K562 (cell line): Measurements from ENCODE around the gene ZSWIM9. TPM values are rescaled to one million over a fixed set of nuclear protein-coding genes. Genes with fewer than 3 reads are reported as not detected.

Experiments used
- ARNT ChIP-seq, 2 experiments: fragments of 450-650 bp; IDR thresholded peaks; 2 replicates each; pipeline ENCODE4 v1.6.1; 2016; ENCODE audit warnings: mild to moderate bottlenecking in 1 of 2
- CBFA2T2 ChIP-seq: fragments of 450-650 bp; conservative IDR thresholded peaks from 2 replicates; pipeline ENCODE4 v1.6.1; 2017; ENCODE audit warnings: mild to moderate bottlenecking
- CBX5 ChIP-seq: IDR thresholded peaks from 2 replicates; pipeline ENCODE4 v1.6.1; 2014; ENCODE audit warnings: low read depth, borderline replicate concordance
- CHD1 ChIP-seq: fragments of 200-600 bp; sonication (generic); IDR thresholded peaks from one replicate; pipeline ENCODE4 v1.6.1; 2012; ENCODE audit warnings: mild to moderate bottlenecking, moderate library complexity, low read length, inconsistent platforms
- CHD4 ChIP-seq: fragments of 200-600 bp; sonication (generic); IDR thresholded peaks from 3 replicates; pipeline ENCODE4 v1.6.1; 2012; ENCODE audit warnings: low read depth, mild to moderate bottlenecking, mixed read lengths, low read length, inconsistent platforms; ENCODE audit not compliant: insufficient read depth, insufficient replicate concordance, poor library complexity, severe bottlenecking
- ELF4 ChIP-seq: fragments of 450-650 bp; formaldehyde crosslinking; IDR thresholded peaks from 2 replicates; pipeline ENCODE4 v1.4.0; 2022; ENCODE audit warnings: missing genetic modification characterization
- EZH2 ChIP-seq: IDR thresholded peaks from 2 replicates; pipeline ENCODE4 v1.6.1; 2012; ENCODE audit warnings: low read depth, mild to moderate bottlenecking, inconsistent platforms, low read length, borderline replicate concordance
- JUN ChIP-seq, 2 experiments: sonication (generic) in 1 of 2; formaldehyde crosslinking in 1 of 2; IDR thresholded peaks; 2 replicates each; pipeline versions ENCODE4 v1.6.1 to v1.8.0; 2012 to 2022; ENCODE audit warnings: borderline replicate concordance in 2 of 2, mild to moderate bottlenecking in 2 of 2, improper control_type of control experiment in 1 of 2, low read depth in 1 of 2, low read length in 1 of 2, missing genetic modification reagents in 1 of 2
- KDM1A ChIP-seq, 2 experiments: fragments of 450-650 bp; IDR thresholded peaks; 2 replicates each; pipeline ENCODE4 v1.6.1; 2016; ENCODE audit warnings: mild to moderate bottlenecking in 2 of 2
- LEF1 ChIP-seq: fragments of 450-650 bp; IDR thresholded peaks from 2 replicates; pipeline ENCODE4 v1.6.1; 2016; ENCODE audit warnings: mild to moderate bottlenecking
- NFYB ChIP-seq: IDR thresholded peaks from 2 replicates; pipeline ENCODE4 v1.6.1; 2011; ENCODE audit warnings: mild to moderate bottlenecking, moderate library complexity; ENCODE audit not compliant: insufficient read length; ENCODE audit errors: extremely low read depth
- RHOXF2B ChIP-seq: fragments of 250-450 bp; sonication (Bioruptor Pico); conservative IDR thresholded peaks from 2 replicates; pipeline ENCODE4 v1.5.1; 2021
- TCFL5 ChIP-seq: fragments of 250-450 bp; sonication (Bioruptor Pico); conservative IDR thresholded peaks from 2 replicates; pipeline ENCODE4 v1.6.1; 2021; ENCODE audit warnings: mild to moderate bottlenecking, moderate library complexity, matching md5 sums
- YBX1 ChIP-seq: fragments of 450-650 bp; IDR thresholded peaks from 2 replicates; pipeline ENCODE4 v1.7.1; 2016; ENCODE audit warnings: mild to moderate bottlenecking
- ZBTB17 ChIP-seq: fragments of 450-650 bp; formaldehyde crosslinking; IDR thresholded peaks from 2 replicates; pipeline ENCODE4 v1.4.0; 2020; ENCODE audit warnings: mild to moderate bottlenecking
- ZNF134 ChIP-seq: fragments of 250-450 bp; sonication (Bioruptor Pico); conservative IDR thresholded peaks from 2 replicates; pipeline ENCODE4 v1.4.0; 2020
- ZNF143 ChIP-seq: sonication (generic); formaldehyde crosslinking; IDR thresholded peaks from 2 replicates; pipeline ENCODE4 v1.9.0; 2022; ENCODE audit warnings: mild to moderate bottlenecking, missing genetic modification reagents
- ZNF24 ChIP-seq: fragments of 450-650 bp; IDR thresholded peaks from 2 replicates; pipeline ENCODE4 v1.6.1; 2016
- ZNF431 ChIP-seq: sonication (generic); formaldehyde crosslinking; IDR thresholded peaks from 2 replicates; pipeline ENCODE4 v1.8.0; 2022; ENCODE audit warnings: mild to moderate bottlenecking, missing genetic modification reagents
- polyA plus RNA-seq, 8 experiments: library from polyadenylated mRNA; depleted of rRNA in 4 of 8; stranded (reverse) in 5 of 8; unstranded in 3 of 8; fragments of >200 nt; fragmentation: Nextera tagmentation in 2 of 8; fragmentation: Illumina TruSeq in 1 of 8; extraction: Ambion mirVana in 2 of 8; extraction: Trizol in 1 of 8; gene quantifications; 2 replicates each; pipeline versions ENCODE4 v1.2.1 to v1.2.3, GENCODE V29; 2011 to 2014; ENCODE audit warnings: inconsistent platforms in 1 of 8, missing spikeins in 1 of 8
- total RNA-seq, 7 experiments: library from RNA; depleted of rRNA in 6 of 7; stranded (reverse); fragments of >200 nt in 6 of 7; fragmentation: Illumina TruSeq in 2 of 7; extraction: Trizol in 2 of 7; gene quantifications; 2 replicates each; pipeline versions ENCODE4 v1.2.1 to v1.2.3, GENCODE V29; 2011 to 2021; ENCODE audit warnings: low replicate concordance in 1 of 7
- TF ChIP-seq, protein P1 (sequence below): sonication (generic); formaldehyde crosslinking; IDR thresholded peaks from 2 replicates; pipeline ENCODE4 v1.8.1; 2022; ENCODE audit warnings: missing genetic modification reagents
- TF ChIP-seq, protein P2 (sequence below): conservative IDR thresholded peaks from 2 replicates; pipeline ENCODE4 v1.6.1; 2011; ENCODE audit warnings: low read depth, mild to moderate bottlenecking, low read length; ENCODE audit not compliant: control insufficient read depth
- TF ChIP-seq, protein P3 (sequence below): sonication (generic); formaldehyde crosslinking; IDR thresholded peaks from 2 replicates; pipeline ENCODE4 v1.8.0; 2023; ENCODE audit warnings: missing genetic modification reagents, mild to moderate bottlenecking, borderline replicate concordance

Gene ZSWIM9
- total and polyA plus RNA-seq, 9 of the 15 experiments (the other 6 are each of a cell fraction or from before 2014, with no cell fraction given), result 0.04 to 1.4 (median 0.34) TPM; not detected in 1

DNA sequence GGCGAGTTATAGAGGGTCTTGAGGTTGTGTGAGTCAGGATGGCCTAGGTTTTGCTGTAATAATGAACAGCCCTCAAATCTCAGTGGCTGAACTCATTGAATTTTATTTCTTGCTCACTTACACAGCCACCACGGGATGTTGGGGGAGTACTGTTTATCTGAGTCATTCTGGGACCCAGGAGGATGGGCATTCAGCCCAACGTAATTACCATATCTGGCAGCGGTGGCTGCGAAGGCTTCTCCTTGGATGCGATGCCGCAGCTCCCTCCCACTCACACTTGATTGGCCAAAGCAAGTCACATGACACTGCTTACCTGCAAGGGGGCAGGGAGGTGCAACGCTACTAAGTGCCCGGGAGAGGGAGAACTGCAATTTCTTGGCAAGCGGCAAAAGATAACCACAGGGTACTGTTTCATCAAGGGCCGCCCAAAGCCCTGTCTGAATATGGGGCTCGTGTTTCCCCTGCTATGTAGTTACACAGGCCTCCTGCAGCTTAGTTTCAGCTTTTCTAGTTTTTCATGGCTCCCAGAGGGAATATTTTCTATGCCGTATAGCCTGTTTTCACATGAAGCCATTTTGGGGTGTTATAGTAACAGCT lies 19.9 kb downstream of the ZSWIM9 start (continued):
- TF ChIP-seq RHOXF2B (CRISPR knock-in tag), result no peak
- no peak for TF ChIP-seq CHD4
- no peak for TF ChIP-seq LEF1
- TF ChIP-seq ARNT (IDR thresholded peaks at IDR 0.05), result no peak
- no peak for TF ChIP-seq ZNF143 (CRISPR knock-in tag)
- no peak for TF ChIP-seq CHD1
- 0 out of 2 replicates have a peak, but pooled peaks have one; percentile 38 for TF ChIP-seq JUN (IDR thresholded peaks at IDR 0.05; ENCODE audit: borderline replicate concordance, low read depth, low read length)
- no peak for TF ChIP-seq JUN (CRISPR knock-in tag; IDR thresholded peaks at IDR 0.05; ENCODE audit: borderline replicate concordance)
- peak; percentile 68 to 69; a peak in 3 of 4 replicates for TF ChIP-seq KDM1A (IDR thresholded peaks at IDR 0.05)
- peak; percentile 71 for TF ChIP-seq CBFA2T2
- no peak for TF ChIP-seq TCFL5 (CRISPR knock-in tag)
- TF ChIP-seq ZNF431 (CRISPR knock-in tag), result no peak
- peak; percentile 98 for TF ChIP-seq NFYB
- TF ChIP-seq, protein P1, sequence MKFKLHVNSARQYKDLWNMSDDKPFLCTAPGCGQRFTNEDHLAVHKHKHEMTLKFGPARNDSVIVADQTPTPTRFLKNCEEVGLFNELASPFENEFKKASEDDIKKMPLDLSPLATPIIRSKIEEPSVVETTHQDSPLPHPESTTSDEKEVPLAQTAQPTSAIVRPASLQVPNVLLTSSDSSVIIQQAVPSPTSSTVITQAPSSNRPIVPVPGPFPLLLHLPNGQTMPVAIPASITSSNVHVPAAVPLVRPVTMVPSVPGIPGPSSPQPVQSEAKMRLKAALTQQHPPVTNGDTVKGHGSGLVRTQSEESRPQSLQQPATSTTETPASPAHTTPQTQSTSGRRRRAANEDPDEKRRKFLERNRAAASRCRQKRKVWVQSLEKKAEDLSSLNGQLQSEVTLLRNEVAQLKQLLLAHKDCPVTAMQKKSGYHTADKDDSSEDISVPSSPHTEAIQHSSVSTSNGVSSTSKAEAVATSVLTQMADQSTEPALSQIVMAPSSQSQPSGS (CRISPR knock-in tag), result no peak
- TF ChIP-seq, protein P2, sequence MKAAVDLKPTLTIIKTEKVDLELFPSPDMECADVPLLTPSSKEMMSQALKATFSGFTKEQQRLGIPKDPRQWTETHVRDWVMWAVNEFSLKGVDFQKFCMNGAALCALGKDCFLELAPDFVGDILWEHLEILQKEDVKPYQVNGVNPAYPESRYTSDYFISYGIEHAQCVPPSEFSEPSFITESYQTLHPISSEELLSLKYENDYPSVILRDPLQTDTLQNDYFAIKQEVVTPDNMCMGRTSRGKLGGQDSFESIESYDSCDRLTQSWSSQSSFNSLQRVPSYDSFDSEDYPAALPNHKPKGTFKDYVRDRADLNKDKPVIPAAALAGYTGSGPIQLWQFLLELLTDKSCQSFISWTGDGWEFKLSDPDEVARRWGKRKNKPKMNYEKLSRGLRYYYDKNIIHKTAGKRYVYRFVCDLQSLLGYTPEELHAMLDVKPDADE, result no peak
- TF ChIP-seq, protein P3, sequence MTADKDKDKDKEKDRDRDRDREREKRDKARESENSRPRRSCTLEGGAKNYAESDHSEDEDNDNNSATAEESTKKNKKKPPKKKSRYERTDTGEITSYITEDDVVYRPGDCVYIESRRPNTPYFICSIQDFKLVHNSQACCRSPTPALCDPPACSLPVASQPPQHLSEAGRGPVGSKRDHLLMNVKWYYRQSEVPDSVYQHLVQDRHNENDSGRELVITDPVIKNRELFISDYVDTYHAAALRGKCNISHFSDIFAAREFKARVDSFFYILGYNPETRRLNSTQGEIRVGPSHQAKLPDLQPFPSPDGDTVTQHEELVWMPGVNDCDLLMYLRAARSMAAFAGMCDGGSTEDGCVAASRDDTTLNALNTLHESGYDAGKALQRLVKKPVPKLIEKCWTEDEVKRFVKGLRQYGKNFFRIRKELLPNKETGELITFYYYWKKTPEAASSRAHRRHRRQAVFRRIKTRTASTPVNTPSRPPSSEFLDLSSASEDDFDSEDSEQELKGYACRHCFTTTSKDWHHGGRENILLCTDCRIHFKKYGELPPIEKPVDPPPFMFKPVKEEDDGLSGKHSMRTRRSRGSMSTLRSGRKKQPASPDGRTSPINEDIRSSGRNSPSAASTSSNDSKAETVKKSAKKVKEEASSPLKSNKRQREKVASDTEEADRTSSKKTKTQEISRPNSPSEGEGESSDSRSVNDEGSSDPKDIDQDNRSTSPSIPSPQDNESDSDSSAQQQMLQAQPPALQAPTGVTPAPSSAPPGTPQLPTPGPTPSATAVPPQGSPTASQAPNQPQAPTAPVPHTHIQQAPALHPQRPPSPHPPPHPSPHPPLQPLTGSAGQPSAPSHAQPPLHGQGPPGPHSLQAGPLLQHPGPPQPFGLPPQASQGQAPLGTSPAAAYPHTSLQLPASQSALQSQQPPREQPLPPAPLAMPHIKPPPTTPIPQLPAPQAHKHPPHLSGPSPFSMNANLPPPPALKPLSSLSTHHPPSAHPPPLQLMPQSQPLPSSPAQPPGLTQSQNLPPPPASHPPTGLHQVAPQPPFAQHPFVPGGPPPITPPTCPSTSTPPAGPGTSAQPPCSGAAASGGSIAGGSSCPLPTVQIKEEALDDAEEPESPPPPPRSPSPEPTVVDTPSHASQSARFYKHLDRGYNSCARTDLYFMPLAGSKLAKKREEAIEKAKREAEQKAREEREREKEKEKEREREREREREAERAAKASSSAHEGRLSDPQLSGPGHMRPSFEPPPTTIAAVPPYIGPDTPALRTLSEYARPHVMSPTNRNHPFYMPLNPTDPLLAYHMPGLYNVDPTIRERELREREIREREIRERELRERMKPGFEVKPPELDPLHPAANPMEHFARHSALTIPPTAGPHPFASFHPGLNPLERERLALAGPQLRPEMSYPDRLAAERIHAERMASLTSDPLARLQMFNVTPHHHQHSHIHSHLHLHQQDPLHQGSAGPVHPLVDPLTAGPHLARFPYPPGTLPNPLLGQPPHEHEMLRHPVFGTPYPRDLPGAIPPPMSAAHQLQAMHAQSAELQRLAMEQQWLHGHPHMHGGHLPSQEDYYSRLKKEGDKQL (CRISPR knock-in tag), result no peak
- TF ChIP-seq ELF4 (CRISPR knock-in tag), result no peak
- TF ChIP-seq YBX1, result no peak
- TF ChIP-seq ZBTB17 (CRISPR knock-in tag), result no peak
- TF ChIP-seq EZH2, result no peak
- no peak for TF ChIP-seq ZNF134 (CRISPR knock-in tag)
- TF ChIP-seq ZNF24, result no peak
- TF ChIP-seq CBX5, result no peak
